HG02938 (cell line): Measurements from ENCODE around the gene BIN2.
A peak's percentile ranks its signal among the peaks of the same experiment; 100 is the strongest.
"Not testable (repeated sequence)": the region's sequence is repeated elsewhere in the genome, so short reads cannot be mapped to it uniquely, and the experiment has no call there.

Experiments used
- ATAC-seq: cut with Tn5 transposase; IDR thresholded peaks from one replicate; pipeline ENCODE4 v1.9.1; 2021; ENCODE audit warnings: mild to moderate bottlenecking, moderate library complexity; ENCODE audit not compliant: unreplicated experiment

Gene BIN2

GRCh38 chr12:51263341-51263740, 60.6 kb downstream of the BIN2 start:
- ATAC-seq = no peak

- no peak for ATAC-seq
Observed at GRCh38 chr12:51262758-51263177, 61.2 kb downstream of the BIN2 start.

- ATAC-seq = not testable (repeated sequence)
Observed at GRCh38 chr12:51259600-51259999, 64.4 kb downstream of the BIN2 start.

- ATAC-seq = no peak
Observed at GRCh38 chr12:51254536-51254935, 69.4 kb downstream of the BIN2 start.

GRCh38 chr12:51253276-51253675, 70.7 kb downstream of the BIN2 start:
- ATAC-seq = no peak

- no peak for ATAC-seq
Observed at GRCh38 chr12:51247523-51248206, 76.3 kb downstream of the BIN2 start.

GRCh38 chr12:51246254-51246853, 77.6 kb downstream of the BIN2 start:
- ATAC-seq = no peak

GRCh38 chr12:51245476-51246253, 78.3 kb downstream of the BIN2 start:
- no peak for ATAC-seq

- no peak for ATAC-seq
Observed at GRCh38 chr12:51244269-51244668, 79.7 kb downstream of the BIN2 start.

- no peak for ATAC-seq
Observed at GRCh38 chr12:51242876-51243275, 81.1 kb downstream of the BIN2 start.

GRCh38 chr12:51242120-51242519, 81.9 kb downstream of the BIN2 start:
- ATAC-seq = no peak

GRCh38 chr12:51240971-51241370, 83.0 kb downstream of the BIN2 start:
- no peak for ATAC-seq

- ATAC-seq = peak; percentile 88
Observed at GRCh38 chr12:51238510-51239334, 85.3 kb downstream of the BIN2 start, which contains the start of gene DAZAP2. Gene DAZAP2 (plus strand): TSS chr12:51238826. CDS start chr12:51238908, 82 bp downstream.

- no peak for ATAC-seq
Observed at GRCh38 chr12:51238037-51238509, 85.9 kb downstream of the BIN2 start.

- no peak for ATAC-seq
Observed at GRCh38 chr12:51234530-51234929, 89.4 kb downstream of the BIN2 start.

GRCh38 chr12:51232642-51233041, 91.3 kb downstream of the BIN2 start:
- no peak for ATAC-seq
